HG03025 (cell line): ENCODE results near the gene TCP11.

Experiments
- ATAC-seq: cut with Tn5 transposase; IDR thresholded peaks from one replicate; pipeline ENCODE4 v1.9.1; 2021; ENCODE audit warnings: mild to moderate bottlenecking, moderate library complexity; ENCODE audit not compliant: unreplicated experiment, low FRiP score

TCP11 gene

DNA sequence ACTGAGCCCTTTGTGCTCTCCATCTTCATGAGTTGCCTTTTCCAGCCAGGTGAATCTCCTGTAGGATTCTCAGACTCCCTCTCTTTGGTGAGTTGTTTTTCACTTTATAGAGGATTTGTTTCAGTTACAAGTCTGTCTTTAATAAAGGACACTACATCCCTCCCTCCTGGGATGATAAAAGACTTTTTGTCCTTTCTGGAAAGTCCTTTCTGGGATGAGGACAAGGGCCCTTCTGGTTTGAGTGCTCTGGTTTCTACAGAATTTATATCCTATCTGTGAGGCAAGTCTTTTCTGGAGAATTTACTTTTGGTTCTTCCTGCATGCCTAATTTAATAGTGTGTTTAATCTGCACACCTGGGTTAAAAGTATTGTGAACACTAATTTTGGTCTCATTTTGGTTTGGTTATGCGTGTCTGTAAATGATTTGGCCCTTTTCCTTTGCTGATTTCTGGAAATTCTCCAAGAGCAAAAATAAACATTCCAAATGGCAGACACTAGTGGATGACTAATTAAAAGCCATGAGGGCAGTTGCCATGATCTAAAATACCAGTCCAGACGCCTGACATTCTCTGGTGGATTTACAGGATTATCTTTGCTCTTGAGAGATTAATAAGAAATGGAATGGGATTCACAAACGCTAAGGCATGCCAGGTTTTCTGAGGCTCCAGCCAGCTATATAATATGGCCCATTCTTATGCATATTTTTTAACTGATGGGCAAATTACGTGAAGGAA lies 44.8 kb downstream of the TCP11 start:
- no peak for ATAC-seq

DNA sequence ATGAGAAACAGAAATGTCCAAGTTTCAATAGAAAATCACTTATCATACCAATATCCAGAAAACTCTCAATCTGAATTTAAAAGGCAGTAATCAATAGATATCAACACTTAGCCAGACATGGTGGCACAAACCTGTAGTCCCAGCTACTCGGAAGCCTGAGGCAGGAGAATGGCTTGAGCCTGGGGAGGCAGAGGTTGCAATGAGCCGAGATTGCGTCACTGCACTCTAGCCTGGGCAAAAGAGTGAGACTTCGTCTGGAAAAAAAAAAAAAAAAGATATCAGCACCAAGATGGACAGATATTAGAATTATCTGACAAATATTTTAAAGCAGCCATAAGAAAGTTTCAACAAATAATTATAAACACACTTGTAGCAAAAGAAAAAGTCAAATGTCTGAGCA lies 47.0 kb downstream of the TCP11 start:
- ATAC-seq: no peak

DNA sequence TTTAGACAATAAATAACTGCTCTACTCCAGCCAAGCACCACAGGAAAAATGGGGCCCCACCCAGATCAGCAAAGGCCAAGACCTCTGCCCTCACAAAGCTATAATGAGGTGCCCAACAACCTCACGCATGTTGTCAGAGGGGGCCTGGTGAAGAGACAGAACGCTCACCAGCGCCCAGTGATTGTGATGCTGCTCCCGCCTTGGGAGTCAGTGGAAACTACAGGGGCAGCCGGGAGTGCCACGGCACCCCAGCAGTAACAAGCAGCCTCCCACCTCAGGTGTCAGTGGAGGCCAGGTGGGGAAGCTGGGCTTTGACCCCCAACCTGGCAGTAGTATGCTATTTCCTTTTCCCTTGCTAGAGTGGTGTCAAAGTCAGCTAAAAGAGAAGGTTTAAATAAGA lies 47.4 kb downstream of the TCP11 start:
- ATAC-seq: no peak

DNA sequence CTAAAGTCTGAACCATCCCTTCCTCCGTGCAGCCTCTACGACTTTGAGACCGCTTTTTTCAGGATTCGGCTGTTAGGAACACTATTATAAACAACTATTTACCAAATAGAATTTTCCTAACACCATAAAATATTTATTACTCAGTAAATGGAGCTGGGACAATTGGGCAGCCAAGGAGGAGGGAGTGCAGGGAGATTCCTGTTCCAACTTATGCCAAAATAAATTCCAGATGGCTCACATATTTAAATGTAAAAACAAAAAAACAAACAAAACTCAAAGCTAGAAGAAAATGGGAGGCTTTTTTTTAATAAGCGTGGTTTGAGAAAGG lies 48.1 kb downstream of the TCP11 start:
- ATAC-seq: no peak

DNA sequence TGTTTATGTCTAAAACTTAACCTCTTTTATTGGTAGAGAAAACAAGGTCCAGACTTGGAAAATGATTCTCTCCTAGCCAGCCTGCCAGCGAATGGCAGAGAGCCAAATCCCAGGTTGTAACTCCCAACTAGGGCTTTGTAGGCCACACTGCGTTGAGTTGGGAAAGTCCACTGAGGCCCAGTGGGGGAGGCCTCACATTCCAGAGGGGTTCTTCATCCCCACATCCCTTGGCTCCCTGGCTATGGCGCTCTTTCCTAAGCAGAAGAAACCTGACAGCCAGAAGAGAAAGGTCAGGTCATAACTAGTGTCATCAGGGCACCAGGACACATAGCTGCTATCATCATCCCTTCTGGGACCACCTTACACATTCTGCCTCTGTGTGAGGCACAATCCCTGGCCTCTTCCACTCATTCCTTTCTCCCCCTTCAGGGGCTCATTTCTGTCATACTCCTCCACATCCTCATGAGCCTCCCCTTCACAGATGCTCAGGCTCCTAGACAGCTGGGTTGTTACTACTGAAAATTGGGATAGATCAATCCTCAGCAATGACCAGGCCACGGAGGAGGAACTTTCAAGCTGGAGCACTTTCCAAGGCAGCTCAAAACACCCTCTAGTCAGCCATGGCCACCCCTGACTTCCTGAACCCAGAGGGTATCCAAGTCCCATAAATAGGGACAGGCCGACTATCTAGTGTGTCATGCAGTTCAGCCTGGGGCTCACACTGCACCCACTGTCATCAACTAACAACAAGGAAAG lies 48.6 kb downstream of the TCP11 start:
- no peak for ATAC-seq

DNA sequence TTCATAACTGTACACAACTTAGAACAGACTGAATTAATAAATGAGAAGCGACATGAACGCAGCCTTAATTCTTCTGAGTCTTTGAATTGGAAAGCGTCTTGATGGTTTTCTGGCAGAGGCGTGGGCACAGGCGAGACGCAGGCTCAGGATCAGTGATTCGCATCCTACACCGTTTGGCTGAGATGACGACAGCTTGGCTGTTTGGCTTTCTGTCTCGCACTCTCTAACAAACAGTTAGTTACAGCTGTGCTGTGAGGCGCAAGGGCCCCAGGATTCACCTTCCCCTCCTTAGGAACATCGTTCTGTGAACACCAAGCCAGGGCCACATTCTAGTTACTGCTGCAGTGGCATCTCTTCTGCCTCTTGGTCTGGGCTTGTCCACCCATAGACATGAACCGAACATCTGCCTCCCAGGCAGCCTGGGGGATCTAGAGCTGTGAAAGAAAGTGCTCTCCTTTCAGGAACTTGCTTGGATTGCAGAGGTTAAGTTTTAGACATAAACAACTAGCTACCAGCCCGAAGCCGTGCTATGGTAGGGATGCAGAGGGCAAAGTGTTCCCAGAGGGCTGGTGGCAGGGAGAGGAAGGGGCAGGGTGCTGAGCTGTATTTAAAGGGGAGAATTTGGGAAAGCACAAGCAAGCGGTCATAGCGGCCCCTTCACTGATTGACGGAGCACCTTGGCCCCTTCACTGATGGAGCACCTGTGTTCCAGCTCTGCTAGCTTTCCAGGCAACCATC lies 49.6 kb downstream of the TCP11 start:
- no peak for ATAC-seq

DNA sequence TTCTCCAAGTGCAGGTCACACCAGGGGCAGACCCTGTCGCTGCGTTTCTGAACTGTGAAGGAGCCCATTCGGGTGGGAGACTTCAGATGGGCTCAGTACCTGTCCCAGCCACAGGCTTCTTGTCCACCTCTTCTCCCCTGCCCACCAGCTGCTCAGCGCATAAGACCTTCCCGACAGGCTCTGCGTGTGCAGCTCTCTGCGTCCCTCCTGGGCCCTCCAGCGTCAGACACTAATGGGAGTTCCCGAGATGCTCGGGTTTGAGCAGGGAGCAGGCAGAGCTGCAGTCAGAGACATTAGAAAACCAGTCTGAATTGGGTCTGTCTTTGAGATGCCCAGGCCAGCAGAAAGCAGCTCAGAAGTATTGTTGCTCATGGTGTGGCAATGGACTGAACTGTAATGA lies 50.4 kb downstream of the TCP11 start:
- ATAC-seq: no peak

DNA sequence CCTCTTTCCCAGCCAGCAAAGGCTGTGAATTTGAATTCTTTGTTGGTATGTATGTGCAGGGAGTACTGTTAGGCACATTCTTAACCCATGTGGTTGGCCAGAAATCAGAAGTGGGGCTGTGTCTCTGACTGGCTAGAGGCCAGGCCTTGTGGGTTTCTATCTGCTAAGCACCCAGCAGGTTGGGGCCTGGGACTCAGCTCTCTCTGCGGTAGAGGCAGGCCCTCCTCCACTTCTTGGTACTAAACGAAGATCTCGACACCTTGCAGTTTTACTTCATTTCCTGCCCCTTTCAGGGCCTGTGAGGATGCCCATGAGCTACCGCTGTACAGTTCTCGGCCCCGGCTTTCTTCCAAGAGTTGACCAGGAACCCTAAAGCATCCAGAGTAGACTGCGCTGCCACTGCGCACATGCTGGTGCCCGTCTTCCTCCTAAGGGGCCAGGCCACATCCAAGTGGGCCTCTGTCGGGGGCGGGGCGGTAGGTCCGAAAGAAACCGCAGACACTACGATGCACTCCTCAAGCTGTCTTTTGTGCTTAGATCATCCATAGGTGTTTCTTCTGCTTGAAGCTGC lies 51.1 kb downstream of the TCP11 start:
- no peak for ATAC-seq

DNA sequence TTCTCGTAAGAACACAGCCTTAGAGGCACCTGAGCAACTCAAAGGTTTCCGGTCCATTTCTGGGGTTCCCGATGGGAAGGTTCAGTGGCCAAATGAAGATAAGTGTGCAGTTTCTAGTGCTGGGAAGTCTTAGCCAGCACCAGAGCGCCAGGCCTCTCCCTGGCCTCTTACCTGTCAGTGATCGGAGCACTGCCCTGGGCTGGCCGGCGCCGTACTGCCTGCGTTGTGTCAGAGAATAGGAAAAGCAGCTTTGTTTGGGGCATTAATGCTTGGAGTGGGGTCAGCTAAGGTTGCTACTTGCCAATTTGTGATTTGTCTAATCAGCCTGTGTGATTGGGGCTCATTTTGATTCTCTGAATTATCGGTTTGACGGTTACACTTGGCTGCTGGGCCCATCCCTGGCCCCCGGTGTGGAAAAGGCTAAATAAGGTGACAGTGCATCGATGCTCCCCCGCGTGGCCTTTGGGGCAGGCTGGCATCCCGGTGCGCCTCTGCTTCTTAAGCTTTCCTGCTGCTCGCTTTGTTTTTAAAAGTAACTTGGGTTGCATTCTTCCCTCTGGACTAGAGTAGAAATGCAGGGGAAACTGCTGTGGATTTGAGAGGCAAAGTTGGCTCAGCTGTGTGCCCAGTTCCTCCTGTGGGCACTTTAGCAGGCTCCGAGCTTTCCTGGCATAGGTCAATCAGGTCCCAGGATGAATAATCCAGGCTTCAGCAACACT lies 51.8 kb downstream of the TCP11 start:
- no peak for ATAC-seq

DNA sequence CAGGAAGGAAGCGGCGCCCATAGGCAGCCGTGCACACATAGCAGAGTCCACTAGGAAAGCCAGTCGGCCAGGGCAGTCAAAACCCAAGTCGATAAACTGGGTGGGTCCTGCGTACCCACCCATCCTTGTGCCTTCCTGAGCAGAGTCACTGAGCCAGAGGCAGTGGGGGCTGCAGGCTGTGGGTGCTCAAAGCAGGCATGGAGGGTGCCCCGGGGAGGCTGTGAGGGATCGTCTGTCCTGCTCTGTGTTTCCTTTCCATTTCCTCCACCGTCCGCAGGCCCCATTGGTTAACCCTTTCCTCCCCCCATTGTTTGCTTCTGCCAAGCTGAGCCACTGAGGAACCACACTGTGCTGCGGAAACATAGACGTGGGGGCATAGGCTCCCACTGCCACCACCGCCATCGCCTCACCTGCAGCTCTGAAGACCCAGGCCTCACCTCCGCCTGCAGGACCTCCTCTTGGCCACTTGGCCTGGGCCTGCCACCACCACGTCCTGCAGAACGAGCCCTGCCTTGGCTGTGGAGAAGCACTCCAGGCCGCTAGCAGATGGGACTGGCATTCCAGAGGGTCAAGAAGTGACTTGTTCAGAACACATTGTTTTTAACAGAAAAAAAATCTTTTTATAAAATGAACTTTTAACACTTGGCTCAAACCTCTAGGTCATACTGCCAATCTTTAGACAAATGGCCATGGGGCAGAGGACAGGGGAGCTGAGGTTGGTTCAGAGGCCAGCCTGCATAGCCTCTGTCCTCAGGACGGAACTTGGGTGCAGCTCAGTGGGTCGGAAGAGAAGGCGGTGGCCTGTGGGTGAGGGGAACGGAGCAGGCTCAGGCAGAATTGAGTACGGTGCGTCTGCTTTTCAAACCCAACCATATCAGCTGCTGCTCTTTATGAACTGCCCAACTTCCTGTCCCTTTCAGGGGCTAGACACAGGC lies 52.6 kb downstream of the TCP11 start:
- no peak for ATAC-seq

DNA sequence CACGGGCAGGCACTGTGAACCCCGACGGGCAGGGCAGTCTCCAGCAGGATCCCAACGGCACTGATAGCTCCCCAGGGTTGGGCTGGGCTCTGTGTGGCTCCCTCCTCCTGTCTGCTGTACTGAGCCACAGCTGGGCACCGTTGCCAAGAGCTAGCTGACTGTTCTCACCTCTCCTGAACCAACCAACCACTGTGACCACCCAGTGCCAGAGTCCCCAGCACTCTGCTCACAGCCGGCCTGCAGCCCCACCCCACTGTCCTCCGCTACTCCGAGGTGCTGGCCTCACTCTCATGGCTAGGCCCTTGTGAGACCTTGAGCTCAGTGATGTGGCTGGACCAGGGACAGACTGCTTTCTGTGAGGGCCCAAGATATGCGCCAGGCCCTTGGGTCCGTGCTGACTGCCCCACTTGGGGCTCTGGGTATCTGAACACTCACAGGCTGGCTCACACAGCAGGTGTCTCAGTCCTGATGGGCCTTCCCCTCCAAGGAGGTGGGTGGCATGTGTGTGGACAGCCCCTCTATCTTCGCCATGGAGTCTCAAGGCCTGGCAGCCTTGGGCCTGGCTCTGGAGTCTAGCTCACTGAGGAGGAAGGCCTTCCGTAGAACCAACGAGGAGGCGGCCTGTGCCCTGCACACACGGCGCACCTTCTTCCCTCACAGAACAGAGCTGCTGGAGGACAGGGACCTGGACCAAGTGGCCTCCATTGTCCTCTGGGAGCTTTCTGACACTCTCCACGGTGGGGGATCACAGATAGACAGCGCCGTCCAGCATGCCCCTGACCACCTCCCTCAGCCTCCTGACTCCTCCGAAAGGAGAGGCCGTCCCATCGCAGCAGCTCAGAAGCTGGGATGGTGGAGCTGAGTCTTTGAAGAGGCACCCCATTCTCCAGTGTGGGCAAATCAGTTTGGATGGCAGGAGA lies 53.5 kb downstream of the TCP11 start:
- no peak for ATAC-seq

DNA sequence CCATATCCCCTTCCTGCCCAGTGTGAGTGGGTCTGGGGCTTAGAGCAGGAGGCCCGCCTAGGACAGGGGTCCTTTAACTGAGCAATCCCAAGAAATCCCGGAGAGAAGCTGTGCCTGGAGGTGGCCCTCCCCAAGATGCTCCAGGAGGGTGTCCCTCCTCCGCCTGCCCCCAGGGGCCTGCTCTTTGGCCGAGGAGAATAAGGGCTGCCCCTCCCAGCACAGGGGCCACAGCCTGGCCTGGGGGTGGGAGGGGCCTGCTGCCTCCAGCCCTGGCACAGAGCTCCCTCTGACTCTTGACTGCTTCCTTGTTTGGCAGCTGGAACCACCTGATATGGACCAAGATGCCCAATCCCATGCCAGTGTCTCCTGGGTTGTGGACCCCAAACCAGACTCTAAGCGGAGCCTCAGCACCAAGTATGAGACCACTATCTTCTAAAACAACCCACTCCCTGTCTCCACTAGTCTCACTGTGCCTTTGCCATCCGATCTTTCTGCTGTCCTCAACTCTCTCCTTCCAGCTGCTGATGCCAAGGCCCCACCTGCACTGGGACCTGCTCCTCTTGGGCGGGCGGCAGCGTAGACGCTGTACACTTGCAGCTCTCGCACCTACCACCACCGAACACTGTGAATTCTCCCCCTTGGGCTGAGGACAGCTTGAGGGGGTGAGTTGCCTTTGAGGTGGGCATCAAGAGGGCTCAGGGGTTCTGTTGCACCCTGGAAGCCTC lies 54.3 kb downstream of the TCP11 start:
- ATAC-seq: no peak

DNA sequence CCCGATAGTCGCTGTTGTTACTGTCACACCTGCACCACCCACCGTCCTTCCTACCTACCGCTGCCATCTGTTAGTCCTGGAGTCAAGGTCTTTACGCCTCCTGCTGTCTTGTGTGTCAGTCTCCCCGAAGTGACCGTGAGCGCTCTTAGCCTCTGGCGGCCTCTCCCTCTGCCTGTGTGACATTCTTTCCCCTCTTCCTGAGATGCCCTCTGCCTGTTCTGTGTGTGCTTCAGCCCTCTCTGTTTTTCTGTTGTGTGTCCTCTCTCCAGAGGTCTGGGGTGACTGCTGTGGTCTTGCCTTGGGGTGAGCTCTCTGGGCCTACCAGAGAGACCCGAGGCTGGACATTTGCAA lies 54.9 kb downstream of the TCP11 start:
- ATAC-seq: no peak

DNA sequence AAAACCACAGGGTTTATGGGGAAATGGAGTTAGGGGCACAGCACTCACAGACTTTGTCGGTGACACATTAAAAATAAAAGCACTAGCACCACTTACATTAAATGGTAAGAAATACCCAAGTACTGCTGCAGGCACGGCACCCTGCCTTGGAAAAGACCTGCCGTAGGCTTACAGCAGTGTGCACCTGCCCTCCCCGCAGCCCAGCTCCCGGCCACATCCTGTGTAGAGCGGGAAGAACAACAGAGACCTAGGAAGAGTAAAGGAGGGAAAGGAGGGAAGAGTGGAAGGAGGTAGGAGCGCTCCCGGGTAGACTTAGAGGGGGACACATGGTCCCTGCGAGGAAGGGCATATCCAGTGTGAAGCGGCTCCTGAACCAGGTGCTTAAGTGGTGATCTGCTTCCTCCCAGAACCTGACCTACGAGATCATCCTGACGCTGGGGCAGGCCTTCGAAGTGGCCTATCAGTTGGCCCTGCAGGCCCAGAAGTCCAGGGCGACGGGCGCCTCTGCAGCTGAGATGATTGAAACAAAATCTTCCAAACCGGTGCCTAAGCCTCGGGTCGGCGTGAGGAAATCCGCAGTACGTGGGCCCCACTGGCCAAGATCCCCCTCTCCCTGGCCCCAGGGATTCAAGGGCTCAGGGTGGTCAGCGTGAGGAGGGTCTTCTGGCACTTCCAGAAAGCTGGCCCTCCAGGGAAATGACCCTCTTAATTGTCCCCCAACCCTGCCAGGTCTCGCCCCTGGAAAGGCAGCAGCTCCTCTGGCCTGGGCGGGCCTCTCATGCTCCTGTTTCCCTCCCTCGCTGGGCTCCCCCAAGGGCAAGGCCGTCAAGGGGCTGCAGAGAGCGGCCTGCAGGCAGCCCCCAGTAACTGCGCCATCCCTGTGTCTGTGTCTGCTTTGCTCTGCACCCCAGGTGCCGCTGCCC lies 55.5 kb downstream of the TCP11 start:
- ATAC-seq: no peak

DNA sequence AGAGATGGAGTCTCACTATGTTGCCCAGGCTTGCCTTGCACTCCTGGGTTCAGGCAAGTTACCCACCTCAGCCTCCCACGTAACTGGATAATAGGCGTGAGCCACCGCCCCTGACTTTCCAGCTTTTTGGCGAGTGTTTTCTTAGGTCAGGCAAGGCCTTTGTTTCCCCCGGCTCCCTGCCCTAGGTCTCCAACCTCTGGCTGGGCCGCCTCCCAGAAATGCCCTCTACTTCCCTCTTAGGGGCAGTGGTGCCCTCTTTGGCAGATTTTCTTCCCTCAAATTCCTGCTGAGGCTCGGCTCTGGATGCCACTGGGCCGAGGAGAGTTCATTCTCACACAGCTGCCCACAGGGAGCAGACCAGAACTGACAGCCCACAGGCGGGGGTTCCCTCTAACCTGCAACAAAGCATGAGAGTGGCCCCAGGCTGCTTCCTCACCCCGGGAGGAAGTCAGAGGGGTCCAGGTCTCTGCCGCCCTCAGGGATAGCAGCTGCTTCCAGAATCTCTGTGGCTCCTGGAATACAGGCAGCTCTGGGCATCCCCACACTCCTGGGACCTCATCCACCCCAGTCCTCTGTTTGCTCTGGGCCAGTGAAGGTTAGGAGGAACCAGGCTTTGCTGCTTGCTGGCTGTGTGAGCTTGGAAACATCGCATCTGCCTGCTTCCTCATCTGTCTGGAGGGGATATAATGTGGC lies 56.5 kb downstream of the TCP11 start:
- ATAC-seq: no peak

DNA sequence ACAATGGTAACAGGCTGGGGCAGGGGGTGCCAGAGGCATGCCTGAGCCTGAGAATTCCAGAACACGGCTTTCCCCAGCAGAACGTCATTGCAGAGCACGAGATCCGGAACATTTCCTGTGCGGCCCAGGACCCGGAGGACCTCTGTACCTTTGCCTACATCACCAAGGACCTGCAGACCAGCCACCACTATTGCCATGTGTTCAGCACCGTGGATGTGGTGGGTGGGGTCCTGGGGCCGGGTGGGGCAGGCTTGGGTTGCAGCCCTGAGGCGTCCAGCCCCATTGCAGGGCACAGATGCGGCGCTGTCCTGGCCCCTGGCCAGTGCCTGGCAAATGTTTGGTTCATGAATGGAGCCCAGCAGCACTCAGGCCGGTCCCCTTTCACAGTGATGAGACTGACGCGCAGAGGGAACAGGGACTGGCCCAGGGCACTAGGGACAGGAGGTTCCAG lies 57.1 kb downstream of the TCP11 start:
- no peak for ATAC-seq
